Subcutaneous abdominal adipose tissue (tissue), 5 donors: ENCODE results near the gene LIPF.
"Not testable (repeated sequence)": the region's sequence is repeated elsewhere in the genome, so short reads cannot be mapped to it uniquely, and the experiment has no call there.

ENCODE experiments used
- H3K27ac ChIP-seq: one replicate; pipeline ENCODE4 v1.7.0; 2013; ENCODE audit warnings: low read depth, mild to moderate bottlenecking, inconsistent platforms, low read length, moderate library complexity
- H3K27me3 ChIP-seq, 5 donors: one replicate each; pipeline ENCODE4 v1.7.0; 2013; ENCODE audit warnings: low read length in 5 of 5, inconsistent platforms in 1 of 5; ENCODE audit not compliant: control insufficient read depth in 5 of 5, insufficient read depth in 4 of 5
- H3K36me3 ChIP-seq, 5 donors: one replicate each; pipeline ENCODE4 v1.7.0; 2013; ENCODE audit warnings: low read length in 5 of 5; ENCODE audit not compliant: control insufficient read depth in 5 of 5, insufficient read depth in 5 of 5
- H3K4me1 ChIP-seq, 5 donors: one replicate each; pipeline ENCODE4 v1.7.0; 2013; ENCODE audit warnings: low read length in 5 of 5, mild to moderate bottlenecking in 3 of 5, moderate library complexity in 1 of 5; ENCODE audit not compliant: control insufficient read depth in 5 of 5, insufficient read depth in 5 of 5
- H3K4me3 ChIP-seq, 5 donors: one replicate each; pipeline ENCODE4 v1.7.0; 2013; ENCODE audit warnings: low read length in 5 of 5, low read depth in 1 of 5
- H3K9ac ChIP-seq, 5 donors: one replicate each; pipeline ENCODE4 v1.7.0; 2013; ENCODE audit warnings: low read length in 5 of 5, mild to moderate bottlenecking in 4 of 5, moderate library complexity in 3 of 5
- H3K9me3 ChIP-seq, 5 donors: one replicate each; pipeline ENCODE4 v1.7.0; 2013; ENCODE audit warnings: low read length in 5 of 5; ENCODE audit not compliant: control insufficient read depth in 5 of 5
- donor health status: healthy.
- donor health status: healthy.
- donor health status: healthy.
- donor health status: healthy.
- donor health status: healthy.

The LIPF gene

DNA sequence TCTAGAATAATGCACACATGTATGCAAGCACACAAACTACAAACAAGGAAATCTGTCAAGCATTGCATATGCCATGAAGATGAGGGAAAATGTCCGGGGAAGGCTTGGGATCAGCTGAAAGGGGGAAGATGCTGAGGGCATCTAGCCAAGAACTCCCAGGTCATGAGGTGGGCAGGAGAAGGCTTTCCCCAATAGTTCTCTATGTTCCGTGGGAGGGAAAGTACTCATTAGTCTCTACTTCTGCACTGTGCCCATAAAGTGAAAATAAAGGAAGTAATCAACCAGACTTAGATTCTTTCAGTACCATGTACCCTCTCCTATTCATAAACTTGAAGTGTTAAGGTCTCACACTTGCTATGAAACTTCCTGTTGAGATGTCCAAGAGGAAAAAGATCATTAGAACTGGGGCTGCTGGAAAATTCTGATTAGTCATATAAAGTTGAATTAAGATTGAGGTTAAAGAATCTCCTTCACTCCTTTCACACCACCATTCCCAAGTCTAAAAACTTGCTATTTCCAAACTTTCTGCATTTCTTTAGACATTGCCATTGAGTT is 17.1 kb upstream of the LIPF start:
- no peak overlapping the region for H3K4me3 ChIP-seq
- H3K4me1 ChIP-seq: no peaks in the 10 kb centered on the region
- no peaks in the 10 kb centered on the region for H3K36me3 ChIP-seq
- no peak overlapping the region for H3K27ac ChIP-seq
- H3K9ac ChIP-seq: no peak overlapping the region
- no peaks in the 10 kb centered on the region for H3K9me3 ChIP-seq
- no peaks in the 10 kb centered on the region for H3K27me3 ChIP-seq

DNA sequence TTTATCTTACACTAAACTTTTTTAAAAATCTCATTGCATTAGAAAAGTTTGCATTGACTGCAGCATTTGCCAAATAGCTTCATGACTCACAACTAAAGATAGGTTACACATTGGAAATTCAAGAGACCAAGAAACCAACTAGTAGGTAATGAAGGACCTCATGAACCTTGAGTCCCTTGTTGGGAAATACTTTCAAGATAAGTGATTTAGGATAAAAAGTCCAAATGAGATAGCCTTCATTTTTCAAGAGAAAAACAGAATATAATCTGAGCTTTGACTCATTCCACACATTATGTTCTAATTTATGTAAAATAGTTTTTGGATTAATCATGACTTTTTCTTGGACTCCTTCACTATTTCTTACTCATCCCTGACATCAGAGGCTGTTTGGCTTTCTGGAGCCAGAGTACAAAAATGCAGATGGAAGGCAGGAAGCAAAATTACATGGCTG is 13.1 kb upstream of the LIPF start:
- no peak overlapping the region for H3K27ac ChIP-seq

DNA sequence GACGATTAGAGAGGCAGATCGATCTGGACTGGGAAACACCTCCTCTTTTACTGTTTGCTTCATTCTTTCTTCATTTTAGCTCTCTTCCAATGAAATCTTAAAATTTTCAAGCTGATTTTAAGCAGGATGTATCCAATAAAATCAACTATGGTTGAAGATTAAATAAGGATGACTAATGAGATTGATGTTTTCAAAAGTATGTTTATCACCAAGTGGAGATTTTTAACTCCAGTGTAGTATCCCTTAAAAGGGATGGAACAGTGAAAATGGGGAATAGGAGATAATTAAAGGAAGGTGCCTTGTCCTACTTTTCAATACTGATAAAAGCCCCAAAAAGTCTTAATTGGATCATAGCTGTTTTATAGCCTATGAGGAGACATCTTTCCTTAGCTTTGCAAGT is 11.6 kb upstream of the LIPF start:
- Histone ChIP-seq H3K27me3 (peaks cover 0 to 2% (median 0%) of the 10 kb centered on the region in 5 donors), H3K4me1 (no peaks in the 10 kb centered on the region), H3K9ac (no peak overlapping the region), H3K27ac (no peak overlapping the region), H3K4me3 (no peak overlapping the region), H3K36me3 (no peaks in the 10 kb centered on the region), H3K9me3 (no peaks in the 10 kb centered on the region)

More for the DNA sequence above, 13.1 kb upstream of the LIPF start:
- Histone ChIP-seq H3K9ac (no peak overlapping the region), H3K27me3 (peaks cover 0 to 2% (median 0%) of the 10 kb centered on the region in 5 donors), H3K4me1 (no peaks in the 10 kb centered on the region), H3K36me3 (no peaks in the 10 kb centered on the region), H3K4me3 (no peak overlapping the region), H3K9me3 (no peaks in the 10 kb centered on the region)

GRCh38 chr10:88657901-88658300 is 6.3 kb upstream of the LIPF start:
- H3K27me3 ChIP-seq: peaks cover 0 to 2% (median 0%) of the 10 kb centered on the region in 5 donors
- no peak overlapping the region for H3K9ac ChIP-seq
- H3K9me3 ChIP-seq: no peaks in the 10 kb centered on the region
- no peaks in the 10 kb centered on the region for H3K4me1 ChIP-seq
- H3K4me3 ChIP-seq: no peak overlapping the region
- no peaks in the 10 kb centered on the region for H3K36me3 ChIP-seq
- H3K27ac ChIP-seq: no peak overlapping the region

GRCh38 chr10:88659725-88660597 is 4.3 kb upstream of the LIPF start:
- peaks cover 0 to 2% (median 0%) of the 10 kb centered on the region in 5 donors for H3K27me3 ChIP-seq
- no peak overlapping the region for H3K4me3 ChIP-seq
- H3K9ac ChIP-seq: no peak overlapping the region
- no peak overlapping the region for H3K27ac ChIP-seq
- H3K9me3 ChIP-seq: no peaks in the 10 kb centered on the region
- no peaks in the 10 kb centered on the region for H3K36me3 ChIP-seq
- no peaks in the 10 kb centered on the region for H3K4me1 ChIP-seq

DNA sequence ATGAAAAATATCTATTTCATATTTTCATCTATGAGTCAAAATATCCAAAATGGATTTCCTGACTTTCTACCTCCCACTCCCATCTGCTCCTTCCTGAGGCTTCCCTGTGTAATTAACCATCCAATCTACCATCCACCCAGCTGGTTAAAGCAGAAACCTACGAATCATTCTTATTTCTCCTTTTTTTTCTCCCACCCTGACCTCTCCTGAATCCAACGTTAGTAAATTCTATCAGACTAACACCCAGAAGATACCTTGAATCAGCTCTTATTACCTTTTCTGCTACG is 3.7 kb upstream of the LIPF start:
- no peak overlapping the region for H3K4me3 ChIP-seq

DNA sequence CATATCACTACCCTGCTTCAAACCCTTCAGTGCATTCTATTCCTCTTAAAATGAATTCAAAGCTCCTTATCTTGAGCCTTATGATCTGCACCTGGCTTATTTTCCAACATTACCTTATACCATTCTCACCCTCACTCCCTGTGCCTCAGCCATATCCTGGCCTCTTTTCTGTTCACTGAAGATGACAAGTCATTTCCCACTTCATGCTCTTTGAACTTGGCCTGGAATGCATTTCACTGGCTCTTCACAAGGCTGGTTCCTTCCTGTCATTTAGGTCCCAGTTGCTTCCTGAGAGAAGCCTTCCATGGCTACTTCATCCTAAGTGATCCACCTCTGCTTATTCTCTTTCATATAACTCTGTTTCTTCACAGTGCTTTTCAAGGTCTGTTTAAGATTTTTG is 3.2 kb upstream of the LIPF start:
- no peaks in the 10 kb centered on the region for H3K4me1 ChIP-seq
- no peaks in the 10 kb centered on the region for H3K36me3 ChIP-seq
- no peaks in the 10 kb centered on the region for H3K27me3 ChIP-seq

More for the DNA sequence above, 3.7 kb upstream of the LIPF start:
- no peaks in the 10 kb centered on the region for H3K9me3 ChIP-seq
- no peaks in the 10 kb centered on the region for H3K36me3 ChIP-seq
- no peak overlapping the region for H3K27ac ChIP-seq
- no peak overlapping the region for H3K9ac ChIP-seq
- no peaks in the 10 kb centered on the region for H3K4me1 ChIP-seq
- H3K27me3 ChIP-seq: no peaks in the 10 kb centered on the region

DNA sequence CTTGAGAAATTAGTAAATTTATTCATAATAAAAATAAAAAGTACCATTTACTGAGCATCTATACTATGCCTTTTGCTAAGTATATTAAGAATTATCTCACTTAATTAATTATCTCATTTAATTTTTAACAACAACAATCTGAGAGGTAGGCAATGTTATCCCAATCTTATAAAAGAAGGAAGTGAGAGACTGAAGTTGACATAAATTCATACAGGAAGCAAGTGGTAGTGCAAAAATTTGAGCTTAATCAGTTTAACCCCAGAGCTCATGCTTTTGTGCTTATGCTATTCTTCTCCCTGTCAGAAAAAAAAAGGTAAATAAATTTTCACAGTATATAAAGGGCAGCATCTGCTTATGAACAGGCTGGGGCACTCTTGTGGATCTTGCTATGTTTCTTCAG is 2.7 kb upstream of the LIPF start:
- Histone ChIP-seq H3K9me3 (no peaks in the 10 kb centered on the region), H3K4me3 (no peak overlapping the region), H3K4me1 (no peaks in the 10 kb centered on the region), H3K27ac (no peak overlapping the region), H3K36me3 (no peaks in the 10 kb centered on the region), H3K27me3 (no peaks in the 10 kb centered on the region), H3K9ac (no peak overlapping the region)

More for the DNA sequence above, 3.2 kb upstream of the LIPF start:
- Histone ChIP-seq H3K27ac (no peak overlapping the region), H3K9ac (no peak overlapping the region), H3K9me3 (no peaks in the 10 kb centered on the region), H3K4me3 (no peak overlapping the region)

- not testable (repeated sequence) for H3K4me1 ChIP-seq, H3K36me3 ChIP-seq, H3K9ac ChIP-seq, H3K4me3 ChIP-seq, H3K27me3 ChIP-seq, H3K9me3 ChIP-seq, H3K27ac ChIP-seq
Observed at GRCh38 chr10:88663153-88663552, 1.1 kb upstream of the LIPF start.

- Histone ChIP-seq H3K27ac (no peak overlapping the region), H3K36me3 (no peaks in the 10 kb centered on the region), H3K4me1 (no peaks in the 10 kb centered on the region), H3K9me3 (no peaks in the 10 kb centered on the region), H3K9ac (no peak overlapping the region), H3K4me3 (no peak overlapping the region), H3K27me3 (no peaks in the 10 kb centered on the region)
Observed at GRCh38 chr10:88668465-88668864, 4.2 kb downstream of the LIPF start.
